Stimulated activated CD4-positive, alpha-beta T cell treated with anti-CD3 and anti-CD28 coated beads, TNF-alpha, amount 100 ng/mL, for 24 hours (primary cell): Measurements from ENCODE around the gene SLC8A2.
A peak's percentile ranks its signal among the peaks of the same experiment; 100 is the strongest.
"Not testable (repeated sequence)": the region's sequence is repeated elsewhere in the genome, so short reads cannot be mapped to it uniquely, and the experiment has no call there.

Experiments
- DNase-seq, 3 experiments: peaks; one replicate each; pipeline ENCODE4 v3.0.0-alpha.2; 2020; ENCODE audit warnings: low read depth in 3 of 3

Gene SLC8A2

GRCh38 chr19:47487551-47488515, 16.1 kb upstream of the SLC8A2 start:
- no peak for DNase-seq

- DNase-seq, result no peak
Observed at GRCh38 chr19:47486900-47487299, 15.2 kb upstream of the SLC8A2 start.

- not testable (repeated sequence) for DNase-seq
Observed at GRCh38 chr19:47486220-47486619, 14.5 kb upstream of the SLC8A2 start.

- no peak for DNase-seq
Observed at GRCh38 chr19:47485210-47485609, 13.5 kb upstream of the SLC8A2 start.

- peak; percentile 81 to 89 (median 83) for DNase-seq
Observed at GRCh38 chr19:47483800-47484690, 12.4 kb upstream of the SLC8A2 start, which contains the start of gene KPTN. Gene KPTN, minus strand, starts transcription at chr19:47484219. Its CDS starts 59 bp downstream, at chr19:47484160.

GRCh38 chr19:47483200-47483599, 11.5 kb upstream of the SLC8A2 start:
- DNase-seq, result no peak

GRCh38 chr19:47481460-47482052, 9.9 kb upstream of the SLC8A2 start:
- no peak for DNase-seq

- DNase-seq, result no peak
Observed at GRCh38 chr19:47480658-47481057, 9.0 kb upstream of the SLC8A2 start.

- DNase-seq, result no peak
Observed at GRCh38 chr19:47479701-47480503, 8.2 kb upstream of the SLC8A2 start.

GRCh38 chr19:47476438-47476972, 4.8 kb upstream of the SLC8A2 start:
- DNase-seq, result no peak

- no peak for DNase-seq
Observed at GRCh38 chr19:47475465-47475864, 3.8 kb upstream of the SLC8A2 start.

GRCh38 chr19:47473336-47473735, 1.6 kb upstream of the SLC8A2 start:
- no peak for DNase-seq

GRCh38 chr19:47471381-47471732, 336 bp downstream of the SLC8A2 start:
- no peak for DNase-seq

GRCh38 chr19:47470447-47471195, 1.1 kb downstream of the SLC8A2 start:
- no peak for DNase-seq

GRCh38 chr19:47469719-47470118, 2.0 kb downstream of the SLC8A2 start:
- DNase-seq, result no peak

- no peak for DNase-seq
Observed at GRCh38 chr19:47469363-47469700, 2.4 kb downstream of the SLC8A2 start.

GRCh38 chr19:47467914-47468313, 3.8 kb downstream of the SLC8A2 start:
- DNase-seq, result no peak

GRCh38 chr19:47465957-47466356, 5.7 kb downstream of the SLC8A2 start:
- DNase-seq, result no peak

- no peak for DNase-seq
Observed at GRCh38 chr19:47464675-47465419, 6.8 kb downstream of the SLC8A2 start.

GRCh38 chr19:47461876-47462275, 9.8 kb downstream of the SLC8A2 start:
- no peak for DNase-seq
